ENCODE results near the gene PDIA5. TPM values are rescaled to one million over a fixed set of nuclear protein-coding genes. Genes with fewer than 3 reads are reported as not detected.
"Not testable (repeated sequence)": the region's sequence is repeated elsewhere in the genome, so short reads cannot be mapped to it uniquely, and the experiment has no call there.

The PDIA5 gene
- total RNA-seq, 1 donor, result 54.3 TPM

DNA sequence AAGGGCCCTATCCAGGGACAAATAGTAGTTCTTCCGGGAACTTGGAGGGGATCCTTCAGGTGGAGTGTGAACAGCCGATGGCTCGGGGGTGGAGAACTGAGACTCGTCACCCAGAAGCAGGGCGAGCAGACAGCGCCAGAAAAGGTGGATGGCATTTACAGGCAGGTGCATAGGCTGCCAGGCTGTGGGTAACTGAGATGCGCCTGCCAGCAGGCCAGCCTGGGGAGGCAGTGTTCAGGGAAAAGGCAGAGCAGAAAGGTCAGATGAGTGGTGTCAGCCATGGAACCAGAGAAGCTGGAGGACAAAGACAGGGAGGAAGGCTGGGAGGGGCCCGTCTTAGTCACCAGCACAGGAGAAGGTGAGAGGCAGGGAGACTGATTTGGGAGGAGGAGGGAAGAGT lies 81.9 kb downstream of the PDIA5 start:
- Histone ChIP-seq H3K4me3 (ENCODE audit: insufficient read depth, low read length) (no peak overlapping the region), H3K4me2 (ENCODE audit: insufficient read depth, low read length) (no peak overlapping the region), H3K4me1 (ENCODE audit: insufficient read depth, low read length) (no peaks in the 10 kb centered on the region), H2AFZ (ENCODE audit: low read length) (no peak overlapping the region), H3K79me2 (ENCODE audit: insufficient read depth, low read length) (no peaks in the 10 kb centered on the region), H4K20me1 (ENCODE audit: insufficient read depth, low read length) (no peaks in the 10 kb centered on the region), H3K27me3 (ENCODE audit: insufficient read depth, low read length) (no peaks in the 10 kb centered on the region), H3K27ac (ENCODE audit: low read depth, low read length) (no peak overlapping the region), H3K36me3 (ENCODE audit: insufficient read depth, low read length) (peaks cover 68% of the 10 kb centered on the region), H3K9me3 (ENCODE audit: low read depth, low read length) (no peaks in the 10 kb centered on the region)
- TF ChIP-seq CTCF (IDR thresholded peaks at IDR 0.05; ENCODE audit: extremely low read depth, low read depth, low read length), result no peak
- no peak for DNase-seq (ENCODE audit: insufficient read length, low spot score, missing footprints)

DNA sequence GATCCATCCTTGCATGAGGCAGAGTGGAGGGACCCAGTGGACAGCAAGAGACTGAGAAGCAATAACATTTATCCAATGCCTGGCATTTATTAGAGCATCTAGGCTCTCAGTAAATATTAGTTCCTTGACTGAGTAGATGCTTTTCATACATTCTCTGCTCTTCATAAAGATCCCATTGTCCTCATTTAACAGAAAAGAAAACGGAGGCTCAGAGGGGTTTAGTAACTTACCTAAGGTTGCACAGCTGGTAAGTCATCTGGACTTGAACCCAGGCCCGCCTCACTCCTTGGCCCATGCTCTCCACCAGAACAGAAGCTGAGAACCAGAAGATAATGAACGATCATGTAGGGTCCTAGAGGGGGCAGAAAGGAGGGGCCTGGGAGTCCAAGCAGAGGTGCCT lies 82.7 kb downstream of the PDIA5 start:
- H3K4me2 ChIP-seq (ENCODE audit: insufficient read depth, low read length), result no peak overlapping the region
- H3K27ac ChIP-seq (ENCODE audit: low read depth, low read length), result no peak overlapping the region
- H3K9me3 ChIP-seq (ENCODE audit: low read depth, low read length), result no peaks in the 10 kb centered on the region
- H3K27me3 ChIP-seq (ENCODE audit: insufficient read depth, low read length), result no peaks in the 10 kb centered on the region
- H4K20me1 ChIP-seq (ENCODE audit: insufficient read depth, low read length), result no peaks in the 10 kb centered on the region
- H2AFZ ChIP-seq (ENCODE audit: low read length), result no peak overlapping the region
- peaks cover 73% of the 10 kb centered on the region for H3K36me3 ChIP-seq (ENCODE audit: insufficient read depth, low read length)
- H3K79me2 ChIP-seq (ENCODE audit: insufficient read depth, low read length), result no peaks in the 10 kb centered on the region
- H3K4me3 ChIP-seq (ENCODE audit: insufficient read depth, low read length), result no peak overlapping the region
- H3K4me1 ChIP-seq (ENCODE audit: insufficient read depth, low read length), result no peaks in the 10 kb centered on the region
- no peak for TF ChIP-seq CTCF (IDR thresholded peaks at IDR 0.05; ENCODE audit: extremely low read depth, low read depth, low read length)
- no peak for DNase-seq (ENCODE audit: insufficient read length, low spot score, missing footprints)

DNA sequence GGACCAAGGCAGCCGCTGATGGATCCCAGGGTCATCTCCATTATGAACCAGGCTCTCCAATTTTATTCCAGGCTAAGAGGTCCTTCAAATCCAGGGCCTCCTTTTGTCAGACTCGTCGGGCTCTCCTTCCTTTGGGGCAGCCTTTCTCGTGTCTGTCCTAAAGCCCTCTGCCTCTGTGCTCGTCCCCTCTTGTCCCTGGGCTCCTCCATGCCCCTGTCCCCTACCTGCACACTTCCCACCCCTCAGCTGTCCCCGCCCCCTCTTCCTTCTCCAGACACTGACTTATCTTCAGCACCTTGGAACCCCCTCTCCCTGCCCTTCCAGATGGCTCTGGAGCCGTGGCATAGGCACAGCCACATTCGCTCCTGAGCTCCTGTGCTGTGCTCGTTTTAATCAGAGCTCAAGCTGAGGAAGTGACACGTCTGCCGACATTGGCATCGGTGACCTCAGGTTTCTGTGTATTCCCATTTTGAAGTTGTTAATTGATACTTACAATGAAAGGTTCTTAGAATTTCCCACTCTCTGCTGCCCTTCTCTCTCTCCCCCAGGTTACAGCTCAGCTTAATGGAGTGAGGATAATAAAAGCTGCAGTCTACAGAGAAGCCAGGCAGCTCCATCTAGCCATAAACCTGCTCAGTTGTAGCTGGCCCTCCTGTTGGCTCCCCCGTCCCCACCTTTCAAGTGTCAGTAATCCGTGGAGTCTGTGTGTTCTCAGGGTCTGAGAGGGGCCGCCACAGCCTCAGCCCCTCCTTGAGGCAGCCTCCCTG lies 83.8 kb downstream of the PDIA5 start:
- Histone ChIP-seq H3K27ac (ENCODE audit: low read depth, low read length) (no peak overlapping the region), H3K4me2 (ENCODE audit: insufficient read depth, low read length) (no peak overlapping the region), H3K36me3 (ENCODE audit: insufficient read depth, low read length) (peaks cover 72% of the 10 kb centered on the region), H3K79me2 (ENCODE audit: insufficient read depth, low read length) (no peaks in the 10 kb centered on the region), H3K4me3 (ENCODE audit: insufficient read depth, low read length) (no peak overlapping the region), H4K20me1 (ENCODE audit: insufficient read depth, low read length) (no peaks in the 10 kb centered on the region), H3K27me3 (ENCODE audit: insufficient read depth, low read length) (no peaks in the 10 kb centered on the region), H3K4me1 (ENCODE audit: insufficient read depth, low read length) (no peaks in the 10 kb centered on the region), H3K9me3 (ENCODE audit: low read depth, low read length) (no peaks in the 10 kb centered on the region), H2AFZ (ENCODE audit: low read length) (no peak overlapping the region)
- DNase-seq (ENCODE audit: insufficient read length, low spot score, missing footprints), result no peak
- TF ChIP-seq CTCF (IDR thresholded peaks at IDR 0.05; ENCODE audit: extremely low read depth, low read depth, low read length), result no peak

- H3K79me2 ChIP-seq (ENCODE audit: insufficient read depth, low read length), result no peaks in the 10 kb centered on the region
- H3K27ac ChIP-seq (ENCODE audit: low read depth, low read length), result no peak overlapping the region
- peaks cover 72% of the 10 kb centered on the region for H3K36me3 ChIP-seq (ENCODE audit: insufficient read depth, low read length)
- no peaks in the 10 kb centered on the region for H3K4me1 ChIP-seq (ENCODE audit: insufficient read depth, low read length)
- no peak for TF ChIP-seq CTCF (IDR thresholded peaks at IDR 0.05; ENCODE audit: extremely low read depth, low read depth, low read length)
- DNase-seq (ENCODE audit: insufficient read length, low spot score, missing footprints), result no peak
- H3K27me3 ChIP-seq (ENCODE audit: insufficient read depth, low read length), result no peaks in the 10 kb centered on the region
- H3K9me3 ChIP-seq (ENCODE audit: low read depth, low read length), result no peaks in the 10 kb centered on the region
- H3K4me2 ChIP-seq (ENCODE audit: insufficient read depth, low read length), result no peak overlapping the region
- no peaks in the 10 kb centered on the region for H4K20me1 ChIP-seq (ENCODE audit: insufficient read depth, low read length)
- no peak overlapping the region for H2AFZ ChIP-seq (ENCODE audit: low read length)
- H3K4me3 ChIP-seq (ENCODE audit: insufficient read depth, low read length), result no peak overlapping the region
Observed at GRCh38 chr3:123151251-123151705, 84.5 kb downstream of the PDIA5 start.

- not testable (repeated sequence) for H3K4me3 ChIP-seq (ENCODE audit: insufficient read depth, low read length); H3K27me3 ChIP-seq (ENCODE audit: insufficient read depth, low read length); H3K9me3 ChIP-seq (ENCODE audit: low read depth, low read length); H3K27ac ChIP-seq (ENCODE audit: low read depth, low read length); H3K4me1 ChIP-seq (ENCODE audit: insufficient read depth, low read length); H3K4me2 ChIP-seq (ENCODE audit: insufficient read depth, low read length); H4K20me1 ChIP-seq (ENCODE audit: insufficient read depth, low read length); DNase-seq (ENCODE audit: insufficient read length, low spot score, missing footprints); H3K79me2 ChIP-seq (ENCODE audit: insufficient read depth, low read length); H2AFZ ChIP-seq (ENCODE audit: low read length)
- H3K36me3 ChIP-seq (ENCODE audit: insufficient read depth, low read length), result peaks cover 75% of the 10 kb centered on the region
Observed at GRCh38 chr3:123151853-123152420, 85.1 kb downstream of the PDIA5 start.

Measured in osteoblast (primary cell).